Activated CD8-positive, alpha-beta memory T cell treated with anti-CD3 and anti-CD28 coated beads, Interleukin-2, amount 10 ng/mL, durations not matched to agents 7 days and 5 days (primary cell): ENCODE results near the gene ITPK1. TPM values are rescaled to one million over a fixed set of nuclear protein-coding genes. Genes with fewer than 3 reads are reported as not detected.

Source experiments
- ATAC-seq: fragments of 150-1000 bp; cut with Tn5 transposase; one replicate; pipeline ENCODE4 v1.10.0; 2021; ENCODE audit warnings: moderate library complexity
- CTCF ChIA-PET: fragments of 350-600 bp; sonication (Branson Sonifier 250); formaldehyde crosslinking; loops from one replicate; lab custom pipeline; 2021; ENCODE audit warnings: antibody characterized with exemption; lab: Charles Lee
- DNase-seq: peaks from one replicate; pipeline ENCODE4 v3.0.0-alpha.2; 2020
- H3K27ac Mint-ChIP-seq: one replicate; pipeline ENCODE4 v1.8.0; 2021; ENCODE audit warnings: mild to moderate bottlenecking, mixed read lengths
- H3K27me3 Mint-ChIP-seq: one replicate; pipeline ENCODE4 v1.8.0; 2021; ENCODE audit warnings: mixed read lengths
- H3K36me3 Mint-ChIP-seq: one replicate; pipeline ENCODE4 v1.8.0; 2021; ENCODE audit warnings: mild to moderate bottlenecking, mixed read lengths
- H3K4me1 Mint-ChIP-seq: one replicate; pipeline ENCODE4 v1.8.0; 2021; ENCODE audit warnings: mixed read lengths
- H3K4me3 Mint-ChIP-seq: one replicate; pipeline ENCODE4 v1.8.0; 2021; ENCODE audit warnings: mild to moderate bottlenecking, moderate library complexity, mixed read lengths
- H3K9me3 Mint-ChIP-seq: one replicate; pipeline ENCODE4 v1.8.0; 2022; ENCODE audit warnings: low read depth, mixed read lengths
- total RNA-seq, 2 experiments: library from RNA; stranded (reverse); gene quantifications; one replicate each; pipeline ENCODE4 v1.2.3, GENCODE V29; 2021

Gene ITPK1
- total RNA-seq, 2 experiments from 2014 or later: 96.1 to 103 TPM

DNA sequence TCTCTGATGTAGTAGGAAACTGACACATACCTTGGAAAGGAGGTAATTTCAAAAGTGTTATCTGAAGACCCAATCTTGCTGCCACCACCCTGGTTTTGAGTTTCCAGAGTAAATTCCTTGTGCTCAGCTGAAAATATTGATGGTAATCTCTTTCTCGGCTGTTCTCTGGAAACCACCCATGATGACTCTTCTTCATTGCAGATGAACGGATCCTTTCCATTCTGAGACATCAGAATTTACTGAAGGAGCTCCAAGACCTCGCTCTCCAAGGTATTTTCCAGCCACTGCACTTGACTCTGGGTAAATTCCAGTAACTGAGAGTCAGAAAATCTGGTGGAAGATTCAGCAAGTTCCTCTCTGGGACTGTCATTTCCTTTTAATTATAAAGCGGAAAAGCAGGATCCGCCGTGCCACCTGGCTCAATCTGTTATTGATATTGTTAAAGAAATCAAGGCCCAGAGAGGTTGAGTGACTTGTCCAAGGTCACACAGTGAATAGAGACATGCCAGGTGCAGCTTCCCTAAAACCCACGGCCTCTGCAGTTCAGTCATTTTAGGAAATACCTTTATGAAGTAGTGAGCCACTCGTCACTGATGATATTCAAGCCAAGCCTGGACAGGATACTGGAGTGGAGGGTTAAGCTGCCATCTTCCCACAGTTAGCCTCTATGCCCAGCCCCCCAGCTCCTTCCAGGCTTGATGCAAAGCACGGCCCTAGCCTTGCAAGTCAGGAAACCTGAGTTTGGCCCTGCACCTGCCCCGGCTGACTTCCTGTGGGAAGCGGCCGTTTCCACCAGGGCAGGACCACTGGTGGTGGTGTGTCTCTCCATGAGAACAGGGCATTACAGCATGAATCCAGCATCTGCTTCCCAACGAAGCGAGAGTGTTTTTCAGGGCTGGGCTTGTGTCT lies 188.1 kb downstream of the ITPK1 start:
- peaks cover under 1% of the 10 kb centered on the region for H3K4me1 Mint-ChIP-seq
- H3K9me3 Mint-ChIP-seq: no peaks in the 10 kb centered on the region
- no peaks in the 10 kb centered on the region for H3K36me3 Mint-ChIP-seq
- no peak overlapping the region for H3K4me3 Mint-ChIP-seq
- DNase-seq (no peak), ATAC-seq (no peak)
- no peak overlapping the region for H3K27ac Mint-ChIP-seq
- CTCF ChIA-PET: no interaction called here
- H3K27me3 Mint-ChIP-seq: peaks cover 8% of the 10 kb centered on the region

DNA sequence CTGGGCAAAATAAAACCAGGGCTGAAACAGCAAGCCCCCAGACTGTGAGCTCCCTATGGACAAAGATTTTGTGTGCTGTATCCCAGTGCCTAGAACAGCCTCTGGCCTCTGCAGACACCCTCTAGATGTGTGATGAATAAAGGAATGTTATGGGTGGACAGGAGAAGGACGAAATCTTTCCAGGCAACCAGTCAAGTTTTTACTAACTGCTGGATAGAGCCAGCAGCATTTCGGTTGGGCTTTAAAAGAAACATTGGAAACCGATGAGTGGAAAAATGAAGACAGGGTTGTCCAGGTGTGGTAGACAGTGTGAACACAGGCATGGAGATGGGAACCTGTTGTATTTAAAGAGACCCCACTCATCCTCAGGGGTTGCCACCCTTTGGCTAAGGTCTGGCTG lies 188.8 kb downstream of the ITPK1 start:
- peaks cover 4% of the 10 kb centered on the region for H3K4me1 Mint-ChIP-seq
- no peaks in the 10 kb centered on the region for H3K9me3 Mint-ChIP-seq
- H3K27me3 Mint-ChIP-seq: peaks cover 14% of the 10 kb centered on the region
- CTCF ChIA-PET: no interaction called here
- no peak for DNase-seq
- no peak overlapping the region for H3K27ac Mint-ChIP-seq
- no peak overlapping the region for H3K4me3 Mint-ChIP-seq
- ATAC-seq: no peak
- H3K36me3 Mint-ChIP-seq: no peaks in the 10 kb centered on the region

DNA sequence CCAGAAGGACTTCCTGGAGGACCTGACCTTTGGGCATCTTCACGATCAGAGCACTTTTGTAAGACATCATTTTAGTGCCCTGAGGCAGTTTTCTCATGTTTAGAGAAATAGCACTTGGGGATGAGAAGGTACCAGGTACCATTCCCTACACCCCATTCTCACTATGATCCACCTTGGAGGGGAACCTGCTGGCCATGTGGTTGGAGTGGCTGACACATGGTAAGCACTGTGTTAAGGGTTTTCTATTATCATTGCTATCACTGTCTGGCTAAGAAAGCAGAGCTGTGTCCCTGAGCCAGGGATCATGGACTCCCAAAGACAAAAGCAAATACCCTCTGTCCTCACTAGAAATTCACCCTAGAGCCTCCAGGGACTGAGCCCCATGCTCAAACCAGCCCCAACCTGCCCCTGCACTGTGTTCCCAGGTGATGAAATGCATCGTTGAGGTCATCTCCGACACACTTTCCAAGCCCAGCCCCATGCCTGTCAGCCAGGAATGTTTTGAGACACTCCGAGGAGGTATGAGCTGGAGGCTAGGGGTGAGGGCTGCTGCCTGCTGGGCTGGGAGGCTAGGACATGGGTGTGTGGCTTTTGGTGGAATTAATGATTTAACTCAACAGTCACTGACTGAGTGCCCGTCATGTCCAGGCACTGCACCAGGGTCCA lies 189.4 kb downstream of the ITPK1 start:
- CTCF ChIA-PET: no interaction called here
- Mint-ChIP-seq H3K36me3 (no peaks in the 10 kb centered on the region), H3K4me1 (peaks cover 4% of the 10 kb centered on the region), H3K27ac (no peak overlapping the region), H3K27me3 (peaks cover 18% of the 10 kb centered on the region), H3K4me3 (no peak overlapping the region), H3K9me3 (no peaks in the 10 kb centered on the region)
- DNase-seq: no peak
- ATAC-seq: no peak

DNA sequence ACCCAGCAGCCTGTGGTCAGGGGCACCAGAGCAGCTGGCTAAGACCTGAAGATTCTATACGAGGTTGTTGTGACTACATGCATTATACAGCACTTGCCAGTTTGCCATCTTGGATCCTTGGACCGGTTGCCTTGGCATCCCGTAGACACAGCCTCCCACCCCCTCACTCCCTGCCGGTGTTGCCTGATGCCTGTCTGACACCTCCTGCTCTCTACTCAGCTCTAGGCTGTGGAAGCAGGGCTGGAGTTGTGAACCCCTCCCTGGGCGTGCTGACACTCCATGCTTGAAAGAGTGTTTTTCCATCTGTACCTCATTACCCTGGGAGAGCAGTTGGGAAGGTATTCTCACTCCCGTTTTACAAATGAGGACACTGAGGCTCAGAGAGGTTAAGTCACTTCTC lies 190.3 kb downstream of the ITPK1 start:
- CTCF ChIA-PET: no interaction called here
- Mint-ChIP-seq H3K27me3 (peaks cover 22% of the 10 kb centered on the region), H3K36me3 (no peaks in the 10 kb centered on the region), H3K9me3 (no peaks in the 10 kb centered on the region), H3K27ac (no peak overlapping the region), H3K4me1 (peaks cover 4% of the 10 kb centered on the region), H3K4me3 (no peak overlapping the region)
- no peak for ATAC-seq
- DNase-seq: no peak

DNA sequence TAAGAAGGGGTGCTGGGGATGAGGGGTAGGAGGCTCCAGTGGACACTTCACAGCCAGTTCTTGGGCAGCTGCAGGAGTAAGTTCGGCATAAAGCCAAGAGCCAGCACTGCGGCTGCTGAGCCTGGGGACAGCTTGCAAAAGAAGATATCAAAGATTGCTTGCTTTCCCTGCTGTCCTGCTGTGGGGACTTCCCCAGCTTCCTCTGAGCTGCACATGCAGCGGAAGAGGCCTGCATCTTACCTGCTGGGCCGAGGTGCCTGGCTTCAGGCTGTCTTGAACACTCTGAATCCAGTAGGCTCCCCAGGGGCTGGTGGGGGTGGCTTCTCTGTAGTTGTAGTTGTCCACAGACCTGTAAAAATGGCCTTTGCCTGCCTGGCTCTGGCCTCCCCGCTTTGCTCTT lies 191.5 kb downstream of the ITPK1 start:
- Mint-ChIP-seq H3K9me3 (no peaks in the 10 kb centered on the region), H3K36me3 (no peaks in the 10 kb centered on the region), H3K27ac (no peak overlapping the region), H3K4me1 (peaks cover 4% of the 10 kb centered on the region), H3K27me3 (peaks cover 22% of the 10 kb centered on the region), H3K4me3 (no peak overlapping the region)
- ATAC-seq (no peak), DNase-seq (no peak)
- CTCF ChIA-PET: no interaction called here

DNA sequence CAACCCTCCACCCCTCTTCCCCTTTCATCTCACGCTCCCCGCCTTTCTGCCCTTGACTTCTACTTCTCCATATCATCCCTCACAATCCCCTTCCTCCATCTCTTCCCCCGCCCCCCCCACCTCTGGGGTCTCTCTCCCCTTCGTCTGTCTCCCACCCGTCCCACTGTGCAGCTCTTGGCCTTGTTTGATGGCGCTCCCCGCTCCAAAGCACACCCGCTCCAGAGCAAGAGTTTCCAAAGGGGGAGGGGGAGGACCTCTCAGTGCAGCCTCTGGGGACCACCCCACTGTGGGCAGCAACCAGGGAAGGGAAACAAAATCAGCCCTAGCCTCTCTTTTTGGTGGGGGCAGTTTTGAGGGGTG lies 192.0 kb downstream of the ITPK1 start:
- Mint-ChIP-seq H3K9me3 (no peaks in the 10 kb centered on the region), H3K27me3 (peaks cover 22% of the 10 kb centered on the region), H3K27ac (no peak overlapping the region), H3K4me3 (no peak overlapping the region), H3K36me3 (no peaks in the 10 kb centered on the region), H3K4me1 (peaks cover 4% of the 10 kb centered on the region)
- DNase-seq (no peak), ATAC-seq (no peak)
- CTCF ChIA-PET: no interaction called here

DNA sequence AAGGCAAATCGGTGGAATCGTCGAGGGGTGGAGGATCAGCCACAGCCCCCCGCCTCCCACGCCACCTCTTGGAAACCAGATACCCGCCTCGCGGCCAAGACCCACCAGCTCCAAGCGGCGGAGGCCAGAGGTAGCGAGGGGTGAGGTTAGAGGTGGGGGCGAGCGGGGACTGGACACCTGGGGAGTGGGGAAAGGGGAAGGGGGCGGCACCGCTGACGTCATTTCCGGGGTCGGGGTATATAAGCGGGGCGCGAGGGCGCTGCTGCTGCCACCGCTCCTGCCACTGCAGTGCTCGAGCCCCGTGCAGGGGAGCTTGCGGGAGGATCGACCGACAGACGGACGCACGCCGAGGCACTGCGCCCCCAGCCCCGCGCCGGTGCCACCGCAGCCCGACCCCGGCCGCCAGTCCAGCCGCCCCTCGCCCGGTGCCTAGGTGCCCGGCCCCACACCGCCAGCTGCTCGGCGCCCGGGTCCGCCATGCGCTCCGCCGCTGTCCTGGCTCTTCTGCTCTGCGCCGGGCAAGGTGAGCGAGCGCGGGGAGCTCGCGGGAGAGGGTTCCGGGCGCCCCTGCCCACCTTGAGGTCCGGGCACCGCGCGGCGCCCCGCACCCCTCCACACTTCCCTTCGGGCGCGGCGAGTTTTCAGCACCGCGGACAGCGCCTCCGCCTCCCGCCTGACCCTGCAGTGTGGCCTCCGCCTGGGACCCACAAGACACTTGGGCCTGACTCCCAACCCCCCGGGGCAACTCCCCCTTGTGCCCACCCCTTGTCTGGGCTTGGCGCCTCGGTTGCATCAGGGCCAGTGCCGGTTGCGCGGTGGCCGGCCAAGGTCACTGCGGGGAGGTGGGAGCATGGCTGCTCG lies 192.6 kb downstream of the ITPK1 start, which contains the start of gene CHGA:
Gene CHGA, plus strand, starts transcription at position 268 of the 861 bp plus-strand sequence. Its CDS starts 210 bp downstream, at position 478.
- ATAC-seq: peak; percentile 80
- peaks cover 22% of the 10 kb centered on the region for H3K27me3 Mint-ChIP-seq
- peaks cover 4% of the 10 kb centered on the region for H3K4me1 Mint-ChIP-seq
- H3K27ac Mint-ChIP-seq: no peak within 1 kb of the TSS
- H3K9me3 Mint-ChIP-seq: no peaks in the 10 kb centered on the region
- DNase-seq: peak; percentile 67
- no peaks in the 10 kb centered on the region for H3K36me3 Mint-ChIP-seq
- H3K4me3 Mint-ChIP-seq: no peak within 1 kb of the TSS
- CTCF ChIA-PET: no interaction called here

DNA sequence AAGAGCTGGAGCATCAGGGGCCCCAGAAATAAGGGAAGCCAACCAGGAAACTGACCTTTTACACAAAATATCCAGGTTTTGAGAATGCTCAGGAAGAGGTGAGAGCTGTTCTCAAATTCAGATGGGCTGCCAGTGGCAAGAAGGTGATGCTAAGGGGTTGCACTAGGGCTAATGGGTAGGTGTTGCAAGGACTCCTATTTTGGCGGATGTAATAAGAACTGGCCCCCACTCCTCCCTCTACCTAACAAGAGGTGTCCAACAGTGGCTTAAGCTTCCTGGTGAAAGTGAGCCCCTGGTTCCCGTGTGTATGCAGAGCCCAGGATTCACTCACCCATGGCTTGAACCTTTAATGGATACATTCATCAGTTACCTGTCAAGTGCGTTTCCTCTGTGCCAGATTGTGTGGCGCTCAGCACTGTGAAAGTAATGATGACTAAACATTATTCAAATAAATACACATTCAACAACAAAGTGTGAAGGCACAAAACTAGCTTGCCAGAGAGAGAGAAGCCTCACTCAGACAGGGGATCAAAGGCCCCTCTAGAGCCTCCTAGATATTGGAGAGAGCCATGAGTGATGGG lies 193.5 kb downstream of the ITPK1 start:
- H3K27me3 Mint-ChIP-seq: peaks cover 22% of the 10 kb centered on the region
- no peak for DNase-seq
- peaks cover 4% of the 10 kb centered on the region for H3K4me1 Mint-ChIP-seq
- no peak overlapping the region for H3K27ac Mint-ChIP-seq
- no peaks in the 10 kb centered on the region for H3K36me3 Mint-ChIP-seq
- no peaks in the 10 kb centered on the region for H3K9me3 Mint-ChIP-seq
- CTCF ChIA-PET: no interaction called here
- H3K4me3 Mint-ChIP-seq: no peak overlapping the region
- no peak for ATAC-seq

DNA sequence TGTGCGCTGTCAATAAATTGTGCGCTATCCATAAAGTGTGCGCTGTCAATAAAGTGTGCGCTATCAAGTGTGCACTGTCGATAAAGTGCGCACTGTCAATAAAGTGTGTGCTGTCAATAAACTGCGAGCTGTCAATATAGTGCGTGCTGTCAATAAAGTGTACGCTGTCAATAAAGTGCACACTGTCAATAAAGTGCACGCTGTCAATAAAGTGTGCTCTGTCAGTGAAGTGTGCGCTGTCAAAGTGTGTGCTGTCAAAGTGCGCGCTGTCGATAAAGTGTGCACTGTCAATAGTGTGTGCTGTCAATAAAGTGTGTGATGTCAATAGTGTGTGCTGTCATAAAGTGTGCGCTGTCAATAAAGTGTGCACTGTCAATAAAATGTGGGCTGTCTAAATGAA lies 195.7 kb downstream of the ITPK1 start:
- no peak for DNase-seq
- peaks cover 4% of the 10 kb centered on the region for H3K4me1 Mint-ChIP-seq
- H3K9me3 Mint-ChIP-seq: no peaks in the 10 kb centered on the region
- no peak overlapping the region for H3K27ac Mint-ChIP-seq
- CTCF ChIA-PET: no interaction called here
- ATAC-seq: no peak
- no peaks in the 10 kb centered on the region for H3K36me3 Mint-ChIP-seq
- no peak overlapping the region for H3K4me3 Mint-ChIP-seq
- H3K27me3 Mint-ChIP-seq: peaks cover 19% of the 10 kb centered on the region

DNA sequence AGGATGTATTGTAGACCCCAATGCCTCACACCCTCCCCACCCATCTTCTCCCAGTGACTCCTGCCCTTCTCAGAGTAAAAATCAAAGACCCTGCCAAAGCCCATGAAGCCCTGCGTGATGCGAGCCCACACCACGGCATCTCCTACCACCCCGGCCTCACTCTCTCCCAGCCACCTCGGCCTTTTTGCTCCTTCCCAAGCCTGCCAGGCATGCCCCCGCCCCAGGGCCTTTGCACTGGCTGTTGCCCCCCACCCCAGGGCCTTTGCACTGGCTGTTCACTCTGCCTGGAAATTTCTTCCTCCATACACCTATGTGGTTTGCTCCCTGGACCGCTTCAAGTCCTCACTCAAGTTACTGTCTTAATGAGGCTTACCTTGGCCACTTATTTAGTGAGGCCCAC lies 197.8 kb downstream of the ITPK1 start:
- Mint-ChIP-seq H3K9me3 (no peaks in the 10 kb centered on the region), H3K27ac (no peak overlapping the region), H3K4me3 (no peak overlapping the region), H3K4me1 (peaks cover 4% of the 10 kb centered on the region), H3K36me3 (no peaks in the 10 kb centered on the region), H3K27me3 (peaks cover 16% of the 10 kb centered on the region)
- DNase-seq: no peak
- no peak for ATAC-seq
- CTCF ChIA-PET: no interaction called here

DNA sequence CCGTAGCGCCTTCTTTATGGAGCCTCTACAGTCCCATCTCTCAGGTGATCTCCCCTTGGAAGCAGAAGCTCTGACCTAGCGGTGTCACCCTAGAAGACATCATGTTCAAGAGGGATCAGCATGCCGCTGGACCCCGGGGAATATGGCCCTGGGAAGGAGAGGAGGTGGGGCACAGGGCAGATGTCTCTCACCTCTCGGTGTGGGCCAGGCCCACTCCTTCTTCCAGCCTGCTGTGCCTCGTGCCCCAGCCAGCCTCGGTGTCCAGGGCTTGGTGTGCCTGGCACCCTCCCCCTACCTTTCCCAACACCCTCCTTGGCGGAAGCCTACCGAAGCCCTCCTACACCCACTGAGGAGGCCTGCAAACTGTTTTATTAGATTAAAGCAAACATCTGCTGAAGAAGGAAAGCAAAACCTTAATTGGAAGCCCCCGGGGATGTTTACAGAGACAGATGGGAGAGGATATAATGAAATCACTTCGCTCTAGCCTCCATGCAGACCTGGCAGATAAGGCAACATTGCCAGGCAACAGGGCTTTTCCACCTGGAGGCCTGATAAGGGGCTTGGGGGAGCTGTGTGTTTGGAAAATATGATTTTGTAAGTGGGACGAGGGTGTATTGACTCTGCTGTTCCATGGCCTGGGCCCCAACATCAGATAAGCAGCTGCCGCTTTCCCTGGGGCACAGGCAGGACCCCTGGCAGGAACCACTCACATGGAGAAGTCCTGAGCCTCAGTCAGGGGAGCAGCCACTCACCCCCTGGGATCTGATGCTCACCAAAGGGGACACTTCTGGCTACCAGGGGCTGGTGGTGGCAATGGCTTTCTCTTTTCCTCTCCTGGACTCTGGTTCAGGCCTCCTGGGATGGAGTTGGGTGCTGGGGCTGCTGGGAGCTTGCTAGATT lies 198.4 kb downstream of the ITPK1 start:
- CTCF ChIA-PET: no interaction called here
- H3K9me3 Mint-ChIP-seq: no peaks in the 10 kb centered on the region
- ATAC-seq (no peak), DNase-seq (no peak)
- H3K27me3 Mint-ChIP-seq: peaks cover 11% of the 10 kb centered on the region
- no peak overlapping the region for H3K4me3 Mint-ChIP-seq
- H3K36me3 Mint-ChIP-seq: no peaks in the 10 kb centered on the region
- H3K27ac Mint-ChIP-seq: no peak overlapping the region
- peaks cover under 1% of the 10 kb centered on the region for H3K4me1 Mint-ChIP-seq

DNA sequence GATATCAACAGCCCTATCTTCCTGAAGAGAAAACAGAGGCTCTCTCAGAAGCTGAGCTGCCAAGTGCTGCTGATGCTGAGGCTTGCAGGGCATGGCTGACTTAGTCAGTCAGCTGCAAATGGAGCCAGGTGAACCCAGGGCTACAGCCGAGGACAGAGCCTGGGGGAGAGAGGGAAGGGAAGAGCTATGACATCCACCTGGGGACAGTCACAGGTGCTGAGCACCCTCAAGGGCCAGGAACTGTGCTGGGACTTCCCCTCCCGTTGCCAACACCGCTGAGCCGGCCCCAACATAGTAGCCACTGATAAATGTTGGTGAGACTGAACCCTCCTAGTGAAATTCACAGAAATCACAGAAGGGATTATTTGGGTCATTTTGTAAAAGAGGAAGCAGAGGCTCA lies 199.5 kb downstream of the ITPK1 start:
- Mint-ChIP-seq H3K4me3 (no peak overlapping the region), H3K36me3 (no peaks in the 10 kb centered on the region), H3K27me3 (peaks cover 3% of the 10 kb centered on the region), H3K4me1 (no peaks in the 10 kb centered on the region), H3K9me3 (no peaks in the 10 kb centered on the region), H3K27ac (no peak overlapping the region)
- ATAC-seq (no peak), DNase-seq (no peak)
- CTCF ChIA-PET: no interaction called here
